Psoas muscle (tissue), 8 donors: Measurements from ENCODE around the gene CFAP99. TPM values are rescaled to one million over a fixed set of nuclear protein-coding genes. Genes with fewer than 3 reads are reported as not detected.

ENCODE experiments used
- ATAC-seq, 4 donors: fragments of 200-7000 bp; cut with Tn5 transposase; one replicate each; pipeline ENCODE4 v1.9.1; 2020; ENCODE audit warnings: moderate library complexity in 3 of 4, mild to moderate bottlenecking in 2 of 4
- DNase-seq, 2 donors: peaks; one replicate each; pipeline ENCODE4 v3.0.0-alpha.2; 2020
- H3K27ac ChIP-seq: fragments of 200-600 bp; one replicate; pipeline ENCODE4 v1.8.0; 2022
- H3K27me3 ChIP-seq, 3 donors: fragments of 200-600 bp in 1 of 3; one replicate each; pipeline versions ENCODE4 v1.6.1 to v1.8.0; 2013 to 2022; ENCODE audit warnings: low read length in 2 of 3, mild to moderate bottlenecking in 2 of 3, moderate library complexity in 1 of 3; ENCODE audit not compliant: insufficient read depth in 3 of 3
- H3K36me3 ChIP-seq, 2 donors: fragments of 200-600 bp in 1 of 2; one replicate each; pipeline versions ENCODE4 v1.6.1 to v1.8.0; 2013 to 2022; ENCODE audit warnings: low read depth in 1 of 2, mild to moderate bottlenecking in 1 of 2, moderate library complexity in 1 of 2; ENCODE audit not compliant: insufficient read depth in 1 of 2
- H3K4me1 ChIP-seq: fragments of 200-600 bp; one replicate; pipeline ENCODE4 v1.8.0; 2022
- H3K4me3 ChIP-seq: fragments of 200-600 bp; one replicate; pipeline ENCODE4 v1.8.0; 2022; ENCODE audit warnings: mild to moderate bottlenecking
- H3K9me3 ChIP-seq: fragments of 200-600 bp; one replicate; pipeline ENCODE4 v1.8.0; 2022
- CTCF ChIP-seq: fragments of 200-600 bp; IDR thresholded peaks from one replicate; pipeline ENCODE4 v1.8.0; 2022; ENCODE audit warnings: antibody characterized with exemption
- WGBS, 3 donors: extraction: QIAGEN DNeasy Blood & Tissue Kit; methylation state at CpG; one replicate each; pipeline versions ENCODE4 v1.1.6 to v1.1.7; 2013; 5-methylcytosine and 5-hydroxymethylcytosine counted together
- intact Hi-C, 2 donors: fragments of 100-400 bp; cut with DNase I; formaldehyde crosslinking; loops; one replicate each; pipeline versions ENCODE4 v1.11.0 to v1.14.2; 2022
- polyA plus RNA-seq, 3 donors: library from polyadenylated mRNA; stranded (reverse); fragments of 200-250 nt; gene quantifications; one replicate each; pipeline ENCODE4 v1.2.3, GENCODE V29; 2013
- total RNA-seq, 4 donors: library from RNA; stranded (reverse); fragmentation: NEBNext Ultra II Directional in 2 of 4; extraction: Animal tissue kit (Norgen Biotek cat#: 25700) in 2 of 4; gene quantifications; one replicate each; pipeline versions ENCODE4 v1.2.1 to v1.2.4, GENCODE V29; 2021 to 2023
- donor health status: healthy with polysubstance abuse.
- donor health status: DM: no; HTN: no; CAD: no; lungs with moderate emphysema.
- donor health status: Bipolar disorder and iron deficiency.
- donor health status: healthy.
- donor health status: DM: yes; HTN: yes; CAD: no.
- donor health status: DM: no; HTN: no; CAD: no.
- donor health status: DM: no; HTN: no; CAD: no.
- donor health status: DM: yes; HTN: yes; CAD: no.

Gene CFAP99
- total and polyA plus RNA-seq, 7 donors: 0.03 TPM; not detected in 5

DNA sequence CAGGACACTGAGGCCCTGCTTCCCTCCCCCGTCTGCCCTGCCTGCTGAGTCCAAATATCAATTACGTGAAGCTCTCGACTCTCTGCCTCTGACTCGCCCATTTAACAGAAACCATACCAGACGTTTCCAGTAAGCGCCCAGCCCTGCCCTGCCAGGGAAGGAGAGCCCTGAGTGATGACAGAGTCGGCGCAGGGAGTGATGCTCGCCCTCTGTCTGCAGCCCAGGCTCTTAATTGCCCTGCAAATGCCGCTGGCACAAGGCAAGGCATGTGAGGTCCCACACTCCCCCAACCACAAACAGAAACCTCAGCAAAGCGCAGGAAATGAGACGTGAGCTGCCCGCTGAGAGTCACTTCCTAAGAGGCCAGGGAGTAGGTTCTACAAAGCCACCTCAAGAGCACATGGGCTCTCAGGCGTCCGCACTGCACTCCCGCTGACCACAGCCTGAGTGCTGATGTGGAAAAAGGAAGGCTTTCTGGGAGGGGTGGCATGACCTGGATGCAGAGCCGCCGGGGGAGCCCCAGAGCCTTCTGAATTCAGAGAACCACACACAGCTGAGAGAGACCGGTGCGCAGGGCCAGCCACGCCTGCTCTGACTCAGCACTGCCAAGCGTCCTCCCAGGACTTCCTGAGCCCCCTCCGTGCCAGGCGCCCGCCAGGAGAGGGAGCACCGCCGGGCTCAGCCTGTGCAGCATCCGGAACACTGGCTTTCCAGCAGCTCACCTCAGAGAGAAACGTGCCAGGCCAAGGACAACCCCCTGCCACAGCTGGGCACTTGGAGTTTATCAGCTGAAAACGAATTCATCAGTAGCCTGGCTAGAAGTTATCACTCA is 5.7 kb upstream of the CFAP99 start:
- Histone ChIP-seq H3K36me3 (no peaks in the 10 kb centered on the region), H3K4me3 (peak overlapping the region; percentile 44), H3K27me3 (no peaks in the 10 kb centered on the region), H3K4me1 (peaks cover 33% of the 10 kb centered on the region), H3K9me3 (no peaks in the 10 kb centered on the region), H3K27ac (peak overlapping the region; percentile 71)
- 12 to 16% (median 15%) methylated on average over 29 to 30 of the region's 30 CpGs for WGBS, 3 donors
- intact Hi-C loops: no loop called here
- peak; percentile 94 to 97 (median 95) for ATAC-seq
- peak; percentile 83 to 91 for DNase-seq
- peak; percentile 50 for TF ChIP-seq CTCF

DNA sequence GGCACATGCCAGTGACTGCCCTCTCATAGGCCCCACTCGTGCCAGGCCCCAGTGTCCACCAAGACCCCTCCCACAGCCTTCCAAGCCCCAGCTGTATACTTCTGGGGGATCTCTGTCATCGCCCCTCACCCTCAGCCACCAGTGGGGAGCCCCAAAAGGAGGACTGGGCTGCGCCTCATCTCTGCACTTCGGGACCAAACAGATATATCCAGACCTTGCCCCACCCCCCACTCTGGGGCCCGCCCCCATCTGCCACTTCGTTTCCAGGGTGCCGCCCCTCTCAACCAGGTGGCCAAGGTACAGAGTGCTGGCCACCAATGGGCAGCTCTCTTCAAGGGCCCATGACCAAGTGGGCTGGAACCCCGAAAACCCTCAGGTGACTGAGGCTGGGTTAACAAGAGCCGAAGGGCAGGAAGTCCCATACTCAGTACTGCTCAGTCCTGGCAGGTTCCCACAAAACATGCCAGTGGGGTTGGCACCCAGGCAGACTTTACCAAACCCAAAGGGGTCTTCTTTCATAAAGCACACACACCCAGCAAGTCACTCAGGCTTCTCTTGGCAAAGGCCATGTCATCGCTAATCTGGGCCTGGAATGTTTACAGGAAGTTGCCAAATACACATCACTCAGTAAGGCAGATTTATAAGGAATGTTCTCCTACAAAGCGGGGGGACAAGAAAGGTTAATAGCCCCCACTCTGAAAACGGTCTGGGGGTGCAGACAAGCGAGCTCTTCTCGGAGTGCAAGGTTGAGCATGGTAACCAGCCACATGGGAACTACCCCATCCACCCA is 4.7 kb upstream of the CFAP99 start:
- no peak for TF ChIP-seq CTCF
- Histone ChIP-seq H3K36me3 (no peaks in the 10 kb centered on the region), H3K4me1 (peaks cover 34% of the 10 kb centered on the region), H3K27me3 (no peaks in the 10 kb centered on the region), H3K9me3 (no peaks in the 10 kb centered on the region), H3K27ac (peak overlapping the region; percentile 71), H3K4me3 (peak overlapping the region; percentile 44)
- intact Hi-C loops: no loop called here
- WGBS, 3 donors: 64 to 74% (median 65%) methylated on average over 14 of the region's 14 CpGs
- ATAC-seq (no peak), DNase-seq (no peak)

- no peaks in the 10 kb centered on the region for H3K9me3 ChIP-seq
- no peaks in the 10 kb centered on the region for H3K36me3 ChIP-seq
- 95 to 98% (median 97%) methylated on average over 3 of the region's 3 CpGs for whole genome bisulfite sequencing, 3 donors
- ATAC-seq (no peak), DNase-seq (no peak)
- peaks cover 40% of the 10 kb centered on the region for H3K4me1 ChIP-seq
- H3K27ac ChIP-seq: no peak overlapping the region
- intact Hi-C loops: loop anchor here in 1 of 2 donors (5.0 kb wide), 1 partner anchor 173 kb away; the partner anchor contains the start of genes HAUS3 and POLN
- H3K27me3 ChIP-seq: no peaks in the 10 kb centered on the region
- H3K4me3 ChIP-seq: no peak overlapping the region
- TF ChIP-seq CTCF: no peak
Measured at GRCh38 chr4:2415213-2415612, 3.5 kb upstream of the CFAP99 start.

- Histone ChIP-seq H3K9me3 (no peaks in the 10 kb centered on the region), H3K36me3 (no peaks in the 10 kb centered on the region), H3K4me3 (peak overlapping the region; percentile 75), H3K27me3 (no peaks in the 10 kb centered on the region), H3K27ac (peak overlapping the region; percentile 41), H3K4me1 (peaks cover 40% of the 10 kb centered on the region)
- no peak for TF ChIP-seq CTCF
- no peak for ATAC-seq
- 73 to 77% (median 76%) methylated on average over 17 of the region's 17 CpGs for WGBS, 3 donors
- intact Hi-C loops: loop anchor here in 1 of 2 donors (5.0 kb wide), 1 partner anchor 174 kb away; the partner anchor contains the start of genes HAUS3 and POLN
- no peak for DNase-seq
Measured at GRCh38 chr4:2415881-2416563, 2.7 kb upstream of the CFAP99 start.
